ENCODE measurements around the gene PERP. TPM values are rescaled to one million over a fixed set of nuclear protein-coding genes. Genes with fewer than 3 reads are reported as not detected.

The PERP gene
- total RNA-seq, 1 donor from 2014 or later, result 43.1 TPM

GRCh38 chr6:138093632-138094031 is 13.6 kb downstream of the PERP start:
- H3K9me3 Mint-ChIP-seq (ENCODE audit: unreplicated experiment), result peaks cover 5% of the 10 kb centered on the region
- no peaks in the 10 kb centered on the region for H3K9me3 ChIP-seq (ENCODE audit: insufficient read depth, low read depth, low read length)
- FAIRE-seq (no peak), DNase-seq (ENCODE audit: low read depth) (no peak)
- H3K36me3 ChIP-seq (ENCODE audit: insufficient read depth, low read length), result peaks cover 7% of the 10 kb centered on the region
- H3K4me2 ChIP-seq (ENCODE audit: low read length), result no peak overlapping the region
- H3K27ac Mint-ChIP-seq (ENCODE audit: unreplicated experiment), result no peak overlapping the region
- H3K4me3 ChIP-seq (ENCODE audit: insufficient read depth, low read depth, low read length), result no peak overlapping the region
- TF ChIP-seq CTCF (IDR thresholded peaks at IDR 0.05; ENCODE audit: insufficient read depth, low read depth, low read length), result no peak
- TF ChIP-seq EZH2 (IDR thresholded peaks at IDR 0.05; ENCODE audit: insufficient read depth, low read length), result no peak
- H3K79me2 ChIP-seq (ENCODE audit: insufficient read depth, low read length), result peaks cover 8% of the 10 kb centered on the region
- H3K9ac ChIP-seq (ENCODE audit: low read length), result no peak overlapping the region
- no peak overlapping the region for H3K27ac ChIP-seq (ENCODE audit: low read depth, low read length)
- H3K4me1 ChIP-seq (ENCODE audit: insufficient read depth, low read length), result peaks cover 7% of the 10 kb centered on the region
- no peak overlapping the region for H3K4me3 Mint-ChIP-seq (ENCODE audit: unreplicated experiment)
- no peaks in the 10 kb centered on the region for H4K20me1 ChIP-seq (ENCODE audit: insufficient read depth, low read length)
- H3K27me3 ChIP-seq (ENCODE audit: insufficient read depth, low read length), result no peaks in the 10 kb centered on the region
- no peaks in the 10 kb centered on the region for H3K27me3 Mint-ChIP-seq (ENCODE audit: low read depth, unreplicated experiment)
- no peak overlapping the region for H2AFZ ChIP-seq (ENCODE audit: low read depth, low read length)
- H3K4me1 Mint-ChIP-seq (ENCODE audit: low read depth, unreplicated experiment), result no peaks in the 10 kb centered on the region
- H3K36me3 Mint-ChIP-seq (ENCODE audit: low read depth, unreplicated experiment), result peaks cover 22% of the 10 kb centered on the region

- H3K36me3 Mint-ChIP-seq (ENCODE audit: low read depth, unreplicated experiment), result peaks cover 22% of the 10 kb centered on the region
- TF ChIP-seq EZH2 (IDR thresholded peaks at IDR 0.05; ENCODE audit: insufficient read depth, low read length), result no peak
- TF ChIP-seq CTCF (IDR thresholded peaks at IDR 0.05; ENCODE audit: insufficient read depth, low read depth, low read length), result no peak
- Histone ChIP-seq H3K9ac (ENCODE audit: low read length) (no peak overlapping the region), H3K79me2 (ENCODE audit: insufficient read depth, low read length) (peaks cover under 1% of the 10 kb centered on the region), H4K20me1 (ENCODE audit: insufficient read depth, low read length) (no peaks in the 10 kb centered on the region), H3K36me3 (ENCODE audit: insufficient read depth, low read length) (peaks cover 7% of the 10 kb centered on the region), H3K4me2 (ENCODE audit: low read length) (no peak overlapping the region), H2AFZ (ENCODE audit: low read depth, low read length) (no peak overlapping the region), H3K27me3 (ENCODE audit: insufficient read depth, low read length) (no peaks in the 10 kb centered on the region), H3K27ac (ENCODE audit: low read depth, low read length) (no peak overlapping the region), H3K9me3 (ENCODE audit: insufficient read depth, low read depth, low read length) (no peaks in the 10 kb centered on the region), H3K4me3 (ENCODE audit: insufficient read depth, low read depth, low read length) (no peak overlapping the region), H3K4me1 (ENCODE audit: insufficient read depth, low read length) (peaks cover 15% of the 10 kb centered on the region)
- H3K4me1 Mint-ChIP-seq (ENCODE audit: low read depth, unreplicated experiment), result peaks cover 2% of the 10 kb centered on the region
- H3K4me3 Mint-ChIP-seq (ENCODE audit: unreplicated experiment), result no peak overlapping the region
- no peaks in the 10 kb centered on the region for H3K9me3 Mint-ChIP-seq (ENCODE audit: unreplicated experiment)
- no peaks in the 10 kb centered on the region for H3K27me3 Mint-ChIP-seq (ENCODE audit: low read depth, unreplicated experiment)
- FAIRE-seq (no peak), DNase-seq (ENCODE audit: low read depth) (no peak)
- no peak overlapping the region for H3K27ac Mint-ChIP-seq (ENCODE audit: unreplicated experiment)
Observed at GRCh38 chr6:138092686-138093085, 14.5 kb downstream of the PERP start.

GRCh38 chr6:138089325-138089724 is 17.9 kb downstream of the PERP start:
- TF ChIP-seq CTCF (IDR thresholded peaks at IDR 0.05; ENCODE audit: insufficient read depth, low read depth, low read length) (no peak), EZH2 (IDR thresholded peaks at IDR 0.05; ENCODE audit: insufficient read depth, low read length) (no peak)
- Mint-ChIP-seq H3K27ac (ENCODE audit: unreplicated experiment) (no peak overlapping the region), H3K4me3 (ENCODE audit: unreplicated experiment) (no peak overlapping the region), H3K27me3 (ENCODE audit: low read depth, unreplicated experiment) (no peaks in the 10 kb centered on the region), H3K36me3 (ENCODE audit: low read depth, unreplicated experiment) (peaks cover 16% of the 10 kb centered on the region), H3K4me1 (ENCODE audit: low read depth, unreplicated experiment) (peaks cover 6% of the 10 kb centered on the region), H3K9me3 (ENCODE audit: unreplicated experiment) (no peaks in the 10 kb centered on the region)
- no peaks in the 10 kb centered on the region for H4K20me1 ChIP-seq (ENCODE audit: insufficient read depth, low read length)
- no peak overlapping the region for H3K9ac ChIP-seq (ENCODE audit: low read length)
- no peak overlapping the region for H3K4me3 ChIP-seq (ENCODE audit: insufficient read depth, low read depth, low read length)
- H3K27ac ChIP-seq (ENCODE audit: low read depth, low read length), result no peak overlapping the region
- H3K4me2 ChIP-seq (ENCODE audit: low read length), result no peak overlapping the region
- H3K79me2 ChIP-seq (ENCODE audit: insufficient read depth, low read length), result no peaks in the 10 kb centered on the region
- no peaks in the 10 kb centered on the region for H3K9me3 ChIP-seq (ENCODE audit: insufficient read depth, low read depth, low read length)
- H2AFZ ChIP-seq (ENCODE audit: low read depth, low read length), result no peak overlapping the region
- no peaks in the 10 kb centered on the region for H3K36me3 ChIP-seq (ENCODE audit: insufficient read depth, low read length)
- FAIRE-seq, result no peak
- H3K27me3 ChIP-seq (ENCODE audit: insufficient read depth, low read length), result no peaks in the 10 kb centered on the region
- DNase-seq (ENCODE audit: low read depth), result no peak
- H3K4me1 ChIP-seq (ENCODE audit: insufficient read depth, low read length), result peaks cover 30% of the 10 kb centered on the region
